Measurements from ENCODE around the gene ARHGEF25.
"Not testable (repeated sequence)": the region's sequence is repeated elsewhere in the genome, so short reads cannot be mapped to it uniquely, and the experiment has no call there.

DNA sequence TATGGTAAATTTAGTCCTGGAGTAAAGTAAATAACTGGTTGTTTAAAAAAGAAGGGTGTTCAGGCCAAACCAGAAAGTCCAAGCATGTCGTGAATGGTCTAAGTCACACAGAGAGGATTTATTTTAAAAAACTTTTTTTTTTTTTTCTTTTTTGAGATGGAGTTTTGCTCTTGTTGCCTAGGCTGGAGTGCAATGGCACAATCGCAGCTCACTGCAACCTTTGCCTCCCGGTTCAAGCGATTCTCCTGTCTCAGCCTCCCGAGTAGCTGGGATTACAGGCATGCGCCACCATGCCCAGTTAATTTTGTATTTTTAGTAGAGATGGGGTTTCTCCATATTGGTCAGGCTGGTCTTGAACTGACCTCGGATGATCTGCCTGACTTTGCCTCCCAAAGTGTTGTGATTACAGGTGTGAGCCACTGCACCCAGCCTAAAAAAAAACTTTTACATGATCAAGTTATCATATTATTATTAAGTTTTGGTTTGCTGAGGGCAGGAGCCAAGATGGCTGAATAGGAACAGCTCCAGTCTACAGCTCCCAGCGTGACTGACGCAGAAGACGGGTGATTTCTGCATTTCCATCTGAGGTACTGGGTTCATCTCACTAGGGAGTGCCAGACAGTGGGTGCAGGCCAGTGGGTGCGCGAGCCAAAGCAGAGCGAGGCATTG is 34.9 kb downstream of the ARHGEF25 start:
- TF ChIP-seq, protein P1, sequence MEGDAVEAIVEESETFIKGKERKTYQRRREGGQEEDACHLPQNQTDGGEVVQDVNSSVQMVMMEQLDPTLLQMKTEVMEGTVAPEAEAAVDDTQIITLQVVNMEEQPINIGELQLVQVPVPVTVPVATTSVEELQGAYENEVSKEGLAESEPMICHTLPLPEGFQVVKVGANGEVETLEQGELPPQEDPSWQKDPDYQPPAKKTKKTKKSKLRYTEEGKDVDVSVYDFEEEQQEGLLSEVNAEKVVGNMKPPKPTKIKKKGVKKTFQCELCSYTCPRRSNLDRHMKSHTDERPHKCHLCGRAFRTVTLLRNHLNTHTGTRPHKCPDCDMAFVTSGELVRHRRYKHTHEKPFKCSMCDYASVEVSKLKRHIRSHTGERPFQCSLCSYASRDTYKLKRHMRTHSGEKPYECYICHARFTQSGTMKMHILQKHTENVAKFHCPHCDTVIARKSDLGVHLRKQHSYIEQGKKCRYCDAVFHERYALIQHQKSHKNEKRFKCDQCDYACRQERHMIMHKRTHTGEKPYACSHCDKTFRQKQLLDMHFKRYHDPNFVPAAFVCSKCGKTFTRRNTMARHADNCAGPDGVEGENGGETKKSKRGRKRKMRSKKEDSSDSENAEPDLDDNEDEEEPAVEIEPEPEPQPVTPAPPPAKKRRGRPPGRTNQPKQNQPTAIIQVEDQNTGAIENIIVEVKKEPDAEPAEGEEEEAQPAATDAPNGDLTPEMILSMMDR (IDR thresholded peaks at IDR 0.05) = not testable (repeated sequence)
- not testable (repeated sequence) for TF ChIP-seq ZFX (IDR thresholded peaks at IDR 0.05; ENCODE audit: borderline replicate concordance)
